Activated naive CD8-positive, alpha-beta T cell treated with anti-CD3 and anti-CD28 coated beads for 36 hours (primary cell): ENCODE measurements around the gene PHOSPHO2. TPM values are rescaled to one million over a fixed set of nuclear protein-coding genes. Genes with fewer than 3 reads are reported as not detected.

Source experiments
- total RNA-seq, 2 experiments: library from RNA; stranded (reverse); gene quantifications; one replicate each; pipeline ENCODE4 v1.2.3, GENCODE V29; 2021

The PHOSPHO2 gene
- total RNA-seq, 2 experiments from 2014 or later = 3.4 to 4.1 TPM

Other genes with a start within 250 kb of the PHOSPHO2 start
- 1 to 10 TPM; 3.5 to 5.0 TPM for gene BBS5, start 215.0 kb upstream of the PHOSPHO2 start, total RNA-seq
- under 1 TPM; 0.14 to 0.20 TPM for gene KLHL41, start 184.8 kb upstream of the PHOSPHO2 start, total RNA-seq
- 10 to 100 TPM; 57.5 to 58.2 TPM for gene FASTKD1, start 120.6 kb upstream of the PHOSPHO2 start, total RNA-seq
- 10 to 100 TPM; 67.3 to 72.6 TPM for gene PPIG, start 110.1 kb upstream of the PHOSPHO2 start, total RNA-seq
- gene CFAP210, start 64 bp upstream of the PHOSPHO2 start, total RNA-seq = not detected
- gene KLHL23, start 39.4 kb downstream of the PHOSPHO2 start, total RNA-seq = 10 to 100 TPM; 15.9 to 16.3 TPM
- 100 to 1,000 TPM; 122 to 124 TPM for gene SSB, start 104.4 kb downstream of the PHOSPHO2 start, total RNA-seq
- gene METTL5, start 130.4 kb downstream of the PHOSPHO2 start, total RNA-seq = 100 to 1,000 TPM; 115 TPM
- gene UBR3, start 133.0 kb downstream of the PHOSPHO2 start, total RNA-seq = 10 to 100 TPM; 15.1 to 17.7 TPM